Mucosa of gallbladder (tissue), 1 donor: ENCODE measurements around the gene MADCAM1. TPM values are rescaled to one million over a fixed set of nuclear protein-coding genes. Genes with fewer than 3 reads are reported as not detected.
"Not testable (repeated sequence)": the region's sequence is repeated elsewhere in the genome, so short reads cannot be mapped to it uniquely, and the experiment has no call there.

Experiments used
- DNase-seq: peaks from one replicate; pipeline ENCODE4 v3.0.0-alpha.2; 2020; ENCODE audit warnings: low spot score
- total RNA-seq: library from RNA; stranded (reverse); gene quantifications from one replicate; pipeline ENCODE4 v1.2.1, GENCODE V29; 2021
- donor health status: DM: no; HTN: no; CAD: no.

Gene MADCAM1
- total RNA-seq, 1 donor from 2014 or later, result 5.8 TPM

GRCh38 chr19:465056-465816 is 31.1 kb upstream of the MADCAM1 start:
- DNase-seq, result no peak

GRCh38 chr19:467554-467953 is 28.7 kb upstream of the MADCAM1 start:
- no peak for DNase-seq

- DNase-seq, result no peak
These were observed 27.6 kb upstream of the MADCAM1 start for GRCh38 chr19:468587-469256.

GRCh38 chr19:469833-470232 is 26.5 kb upstream of the MADCAM1 start:
- DNase-seq, result no peak

- DNase-seq, result no peak
These were observed 25.6 kb upstream of the MADCAM1 start for GRCh38 chr19:470701-471100.

GRCh38 chr19:472005-472858 is 24.1 kb upstream of the MADCAM1 start:
- DNase-seq, result no peak

- no peak for DNase-seq
These were observed 21.9 kb upstream of the MADCAM1 start for GRCh38 chr19:474126-475078.

GRCh38 chr19:475360-475759 is 20.9 kb upstream of the MADCAM1 start:
- DNase-seq, result no peak

- no peak for DNase-seq
These were observed 17.9 kb upstream of the MADCAM1 start for GRCh38 chr19:478236-478903.

- DNase-seq, result no peak
These were observed 17.3 kb upstream of the MADCAM1 start for GRCh38 chr19:478976-479375.

GRCh38 chr19:480016-480855 is 16.1 kb upstream of the MADCAM1 start:
- DNase-seq, result peak; percentile 84

- not testable (repeated sequence) for DNase-seq
These were observed 15.2 kb upstream of the MADCAM1 start for GRCh38 chr19:481100-481499.

GRCh38 chr19:482186-483041 is 13.9 kb upstream of the MADCAM1 start:
- no peak for DNase-seq

GRCh38 chr19:483332-484072 is 12.8 kb upstream of the MADCAM1 start:
- DNase-seq, result no peak

- no peak for DNase-seq
These were observed 11.8 kb upstream of the MADCAM1 start for GRCh38 chr19:484494-484893.

- no peak for DNase-seq
These were observed 11.2 kb upstream of the MADCAM1 start for GRCh38 chr19:485077-485476.

GRCh38 chr19:485583-486236 is 10.6 kb upstream of the MADCAM1 start:
- DNase-seq, result peak; percentile 70
